ENCODE data around the gene RFT1.
A peak's percentile ranks its signal among the peaks of the same experiment; 100 is the strongest.

The RFT1 gene

DNA sequence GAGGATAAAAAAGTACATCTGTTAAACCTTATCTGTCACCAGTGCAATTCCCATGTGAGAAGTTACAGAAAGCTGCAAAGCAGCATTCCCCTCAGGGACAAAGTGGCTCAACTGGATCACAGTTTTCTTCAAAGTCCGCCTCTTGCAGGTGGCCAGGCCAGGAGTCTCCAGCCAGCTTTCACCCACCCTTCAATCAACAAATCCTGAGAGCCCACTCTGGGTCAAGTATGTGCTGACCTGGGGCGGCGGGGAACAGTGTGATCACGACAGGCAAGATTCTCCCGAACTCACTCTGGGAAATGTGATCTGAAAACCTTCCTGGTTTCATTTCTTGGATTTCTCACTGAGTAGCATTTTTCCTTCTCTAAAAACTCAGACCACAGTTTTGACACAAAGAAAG, 39.2 kb downstream of the RFT1 start:
- no peak for DNase-seq (ENCODE audit: low read depth in 2 of 2)

DNA sequence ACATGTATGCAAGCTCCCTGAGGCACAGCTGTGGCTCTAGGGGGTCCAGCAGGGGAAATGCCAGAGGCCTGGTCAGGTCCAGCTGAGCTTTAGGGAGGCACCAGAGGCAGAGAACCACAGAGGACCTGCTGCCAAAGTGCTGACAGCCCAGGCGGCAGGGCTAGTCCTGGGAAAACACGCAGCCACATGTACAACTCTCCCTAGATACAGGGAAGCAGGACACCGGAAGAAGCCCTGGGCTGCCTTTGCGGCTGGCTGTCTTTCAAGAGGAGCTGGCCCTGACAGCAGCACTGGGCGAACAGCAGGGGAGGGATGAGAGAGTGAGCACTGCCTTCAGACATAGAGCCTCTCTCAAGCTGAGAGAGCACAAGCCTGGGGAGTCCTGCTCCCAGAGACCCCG, 40.7 kb downstream of the RFT1 start:
- no peak for DNase-seq (ENCODE audit: low read depth in 2 of 2)

- no peak for DNase-seq (ENCODE audit: low read depth in 2 of 2)
These were observed 44.8 kb downstream of the RFT1 start for GRCh38 chr3:53085476-53085875.

- no peak for DNase-seq (ENCODE audit: low read depth in 2 of 2)
These were observed 45.8 kb downstream of the RFT1 start for GRCh38 chr3:53084310-53085001.

DNA sequence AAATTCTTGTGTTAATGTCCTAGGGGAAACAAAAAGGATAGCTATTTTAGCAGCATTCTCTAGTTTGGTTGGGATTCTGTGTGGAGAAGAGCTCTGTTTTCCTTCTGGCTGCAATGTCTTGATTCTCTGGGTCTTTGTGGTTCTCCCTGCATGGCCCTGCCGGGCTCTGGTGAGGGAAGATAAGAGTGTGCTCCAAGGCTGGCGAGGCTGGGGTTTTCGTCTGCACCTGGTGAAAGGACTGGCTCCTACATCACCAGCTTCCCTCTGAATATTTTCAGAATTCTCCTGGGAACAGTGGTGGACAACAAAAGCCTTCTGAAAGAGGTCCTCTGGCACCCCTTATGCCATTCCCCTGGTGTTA, 46.3 kb downstream of the RFT1 start:
- DNase-seq (ENCODE audit: low read depth in 2 of 2), result no peak

DNA sequence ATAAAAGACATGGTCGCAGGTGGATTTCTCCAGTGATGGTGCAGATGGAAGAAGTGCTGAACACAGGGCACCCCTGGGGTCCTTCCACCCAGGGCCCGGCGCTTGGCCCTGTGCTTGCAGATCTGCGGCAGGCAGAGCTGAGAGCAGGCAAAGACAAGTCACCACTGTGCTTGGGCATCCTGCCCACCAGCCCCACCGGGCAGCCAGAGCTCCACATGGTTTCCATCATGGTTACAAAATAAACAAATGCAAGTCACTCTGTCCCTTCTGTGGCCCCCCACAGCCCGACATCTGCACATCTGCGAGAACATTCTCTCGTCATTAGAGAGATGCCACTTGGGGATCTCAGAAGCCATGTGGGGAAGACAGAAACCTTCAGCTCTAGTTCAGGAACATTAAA, 46.7 kb downstream of the RFT1 start:
- DNase-seq (ENCODE audit: low read depth in 2 of 2), result no peak

DNA sequence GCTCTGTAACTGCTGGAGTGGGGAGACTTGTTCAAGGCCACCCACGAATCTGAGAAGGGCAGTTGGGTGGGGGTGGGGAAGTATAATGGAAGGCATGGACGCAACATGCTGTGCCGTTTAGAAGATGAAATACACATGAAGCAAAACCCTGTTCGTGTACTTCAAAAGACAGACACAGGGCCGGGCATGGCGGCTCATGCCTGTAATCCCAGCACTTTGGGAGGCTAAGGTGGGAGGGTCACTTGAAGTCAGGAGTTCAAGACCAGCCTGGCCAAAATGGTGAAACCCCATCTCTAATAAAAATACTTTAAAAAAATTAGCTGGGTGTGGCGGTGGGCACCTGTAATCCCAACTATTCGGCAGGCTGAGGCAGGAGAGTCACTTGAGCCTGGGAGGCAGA, 47.5 kb downstream of the RFT1 start:
- no peak for DNase-seq (ENCODE audit: low read depth in 2 of 2)

- DNase-seq (ENCODE audit: low read depth in 2 of 2), result no peak
These were observed 48.9 kb downstream of the RFT1 start for GRCh38 chr3:53081318-53081717.

DNA sequence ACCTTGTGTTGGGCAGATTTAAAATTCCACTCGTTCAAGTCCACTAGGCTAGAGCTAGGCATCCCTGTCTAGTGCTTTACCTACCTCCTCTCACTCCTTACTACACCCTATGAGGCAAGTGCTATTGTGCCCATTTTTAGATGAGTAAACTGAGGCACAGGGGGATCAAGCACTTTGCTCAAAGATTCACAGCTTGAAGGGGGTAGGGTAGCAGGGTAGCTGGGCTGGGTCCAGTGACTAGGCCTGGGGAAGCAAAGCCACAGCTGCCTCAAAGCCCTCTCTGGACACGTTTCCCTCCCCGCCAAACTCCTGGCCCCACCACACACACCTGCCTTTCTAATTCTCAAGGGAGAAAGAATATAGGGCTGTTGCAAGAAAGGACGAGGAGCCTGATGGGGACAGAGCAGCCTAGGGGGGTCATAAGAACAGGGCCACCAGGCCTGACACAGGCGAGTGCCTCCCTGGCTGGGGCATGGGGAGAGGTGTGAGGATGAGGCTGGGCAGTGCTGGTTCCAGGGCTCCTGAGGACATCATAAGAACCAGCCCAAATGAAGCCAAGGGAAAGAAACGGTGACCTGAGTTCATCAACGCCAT, 49.5 kb downstream of the RFT1 start:
- no peak for DNase-seq (ENCODE audit: low read depth in 2 of 2)

DNA sequence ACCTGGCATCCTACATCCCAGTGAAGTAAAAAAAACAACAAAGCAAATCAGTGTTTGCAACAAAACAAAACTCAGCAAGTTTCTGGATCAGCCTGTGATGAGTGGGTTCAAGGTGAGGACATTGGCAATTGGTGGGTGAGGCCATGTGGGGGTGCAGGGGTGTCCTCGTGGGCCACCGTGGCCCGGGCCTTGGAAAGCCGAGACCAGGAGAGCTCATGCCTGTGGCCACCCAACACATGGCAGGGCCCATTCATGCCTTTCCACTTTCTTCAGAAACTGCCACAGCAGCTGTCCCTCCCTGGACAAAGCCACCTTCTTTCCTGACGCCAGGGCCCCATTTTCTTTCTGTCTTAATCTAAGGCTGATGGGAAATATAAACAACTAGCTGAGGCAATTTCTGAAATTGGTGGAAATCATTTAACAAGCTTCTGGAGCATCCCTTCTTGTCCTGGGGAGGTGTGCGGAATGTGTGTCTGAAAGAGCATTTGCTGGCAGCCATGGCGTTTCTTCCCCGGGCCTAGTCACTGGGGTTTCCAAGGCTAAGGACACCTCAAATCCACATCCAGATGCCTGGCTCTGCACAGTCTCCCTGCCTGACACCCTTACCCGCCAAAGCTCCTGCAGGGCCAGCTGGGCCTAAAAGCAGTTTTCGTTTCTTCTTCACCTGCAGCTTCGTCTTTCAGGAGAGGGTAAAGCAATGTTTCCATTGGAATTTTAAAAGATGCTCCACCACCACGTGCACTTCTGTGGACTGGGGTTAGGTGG, 50.3 kb downstream of the RFT1 start:
- DNase-seq (ENCODE audit: low read depth in 2 of 2), result no peak

GRCh38 chr3:53079147-53079546, 51.1 kb downstream of the RFT1 start:
- DNase-seq (ENCODE audit: low read depth in 2 of 2), result no peak

- DNase-seq (ENCODE audit: low read depth in 2 of 2), result no peak
These were observed 51.6 kb downstream of the RFT1 start for GRCh38 chr3:53078656-53079055.

- DNase-seq (ENCODE audit: low read depth in 2 of 2), result no peak
These were observed 52.6 kb downstream of the RFT1 start for GRCh38 chr3:53077476-53078220.

DNA sequence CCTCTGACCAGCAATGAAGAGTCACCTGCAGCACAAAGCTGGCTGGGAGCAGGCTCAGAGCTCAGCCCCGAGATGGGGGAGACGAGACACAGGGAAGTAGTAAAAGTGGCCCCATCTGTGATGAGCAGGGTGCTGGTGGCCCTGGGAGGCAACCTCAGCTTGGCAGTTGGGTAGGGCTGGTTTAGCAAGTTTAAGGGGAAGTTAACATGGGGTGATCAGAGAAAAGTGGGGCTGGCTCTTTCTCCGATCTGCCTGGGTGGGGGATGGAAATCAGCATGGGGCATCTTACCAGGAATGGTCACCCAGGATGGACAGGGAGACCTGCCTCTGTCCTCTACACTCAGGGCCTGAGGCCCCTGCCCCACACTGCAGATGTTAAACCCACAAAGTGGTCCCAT, 54.5 kb downstream of the RFT1 start:
- DNase-seq (ENCODE audit: low read depth in 2 of 2), result no peak

DNA sequence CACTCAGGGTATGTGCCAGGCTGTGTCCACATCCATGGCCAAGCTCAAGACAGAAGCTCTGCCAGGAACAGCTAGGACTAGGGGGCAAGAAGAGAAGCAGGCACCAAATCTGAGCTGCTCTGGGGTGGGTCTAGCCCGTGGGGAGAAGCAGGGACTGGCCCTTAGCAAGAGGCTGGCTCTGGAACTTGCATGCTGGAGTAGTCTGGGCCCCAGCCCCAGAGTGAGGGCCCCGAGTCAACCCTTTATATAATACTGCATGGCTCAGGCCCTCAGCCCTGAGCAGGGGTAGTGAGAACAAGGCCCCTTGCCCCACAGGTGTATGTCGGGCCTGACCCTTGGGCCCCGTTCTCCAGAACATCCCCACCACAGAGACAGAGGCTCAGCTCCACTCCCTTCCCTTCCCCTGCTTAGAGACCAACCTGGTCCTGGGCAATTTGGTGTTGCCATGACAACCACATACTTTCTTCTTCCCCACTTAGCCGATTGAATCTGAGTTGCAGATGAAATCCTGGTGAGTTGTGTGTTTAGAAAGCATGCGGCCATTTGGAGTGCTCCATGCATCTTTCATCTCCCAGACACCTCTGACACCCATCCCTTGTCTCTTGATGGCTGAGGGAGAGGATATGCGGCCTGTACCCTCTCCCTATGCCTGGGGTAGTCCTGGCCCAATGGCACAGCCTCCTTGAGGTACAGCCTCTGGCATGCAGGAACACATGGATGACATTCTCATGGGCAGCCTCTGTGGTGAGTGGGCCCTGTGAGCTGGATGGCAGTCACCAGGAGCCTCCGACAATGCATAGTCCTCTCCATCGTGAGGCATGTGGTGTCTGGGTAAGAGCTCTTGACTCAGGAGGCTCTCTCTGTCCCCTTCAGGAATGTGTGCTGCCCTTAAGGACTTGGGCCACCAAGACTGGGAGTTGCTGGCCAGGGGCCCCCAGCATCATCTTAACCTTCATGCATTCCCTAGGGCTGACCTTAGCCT, 55.2 kb downstream of the RFT1 start:
- DNase-seq (ENCODE audit: low read depth in 2 of 2), result no peak

- no peak for DNase-seq (ENCODE audit: low read depth in 2 of 2)
These were observed 55.9 kb downstream of the RFT1 start for GRCh38 chr3:53074366-53074696.

DNA sequence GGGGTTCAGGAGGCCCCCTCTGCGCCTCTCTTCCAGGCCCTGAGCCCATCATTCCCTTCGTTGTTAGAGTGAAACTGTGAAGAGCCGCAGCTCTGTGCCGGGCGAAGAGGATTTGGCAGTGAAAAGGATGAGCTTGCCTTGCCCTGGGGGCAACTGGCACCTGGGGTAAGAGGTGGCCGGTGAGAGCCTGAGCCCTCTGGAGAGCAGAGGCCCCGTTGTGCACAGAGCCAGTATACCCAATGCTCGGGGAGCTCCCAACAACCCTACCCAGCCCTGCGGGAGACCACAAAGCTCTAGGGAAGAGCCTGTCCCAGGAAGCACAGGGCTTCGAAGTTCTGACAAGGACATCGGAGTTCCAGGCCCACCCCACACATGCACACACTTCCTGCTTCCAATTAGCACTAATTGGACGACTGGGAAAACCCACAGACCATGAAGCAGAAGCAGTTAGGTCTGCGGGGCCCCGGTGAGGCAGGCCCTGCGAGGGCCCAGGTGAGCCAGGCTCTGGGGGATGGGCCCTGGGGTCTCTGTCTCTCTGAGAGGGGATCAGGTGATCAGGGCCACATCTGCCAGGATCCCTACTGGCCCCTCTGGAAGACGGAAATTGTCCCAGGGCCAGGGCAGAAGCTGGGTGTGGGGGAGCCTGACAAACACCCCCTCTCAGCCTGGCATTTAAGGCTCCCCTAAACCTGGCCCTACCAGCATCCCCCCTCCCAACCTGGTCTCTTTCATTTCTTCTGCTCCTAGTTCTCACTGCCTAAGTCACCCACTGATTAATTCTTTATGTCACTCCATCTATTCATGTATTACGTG, 56.5 kb downstream of the RFT1 start:
- no peak for DNase-seq (ENCODE audit: low read depth in 2 of 2)

DNA sequence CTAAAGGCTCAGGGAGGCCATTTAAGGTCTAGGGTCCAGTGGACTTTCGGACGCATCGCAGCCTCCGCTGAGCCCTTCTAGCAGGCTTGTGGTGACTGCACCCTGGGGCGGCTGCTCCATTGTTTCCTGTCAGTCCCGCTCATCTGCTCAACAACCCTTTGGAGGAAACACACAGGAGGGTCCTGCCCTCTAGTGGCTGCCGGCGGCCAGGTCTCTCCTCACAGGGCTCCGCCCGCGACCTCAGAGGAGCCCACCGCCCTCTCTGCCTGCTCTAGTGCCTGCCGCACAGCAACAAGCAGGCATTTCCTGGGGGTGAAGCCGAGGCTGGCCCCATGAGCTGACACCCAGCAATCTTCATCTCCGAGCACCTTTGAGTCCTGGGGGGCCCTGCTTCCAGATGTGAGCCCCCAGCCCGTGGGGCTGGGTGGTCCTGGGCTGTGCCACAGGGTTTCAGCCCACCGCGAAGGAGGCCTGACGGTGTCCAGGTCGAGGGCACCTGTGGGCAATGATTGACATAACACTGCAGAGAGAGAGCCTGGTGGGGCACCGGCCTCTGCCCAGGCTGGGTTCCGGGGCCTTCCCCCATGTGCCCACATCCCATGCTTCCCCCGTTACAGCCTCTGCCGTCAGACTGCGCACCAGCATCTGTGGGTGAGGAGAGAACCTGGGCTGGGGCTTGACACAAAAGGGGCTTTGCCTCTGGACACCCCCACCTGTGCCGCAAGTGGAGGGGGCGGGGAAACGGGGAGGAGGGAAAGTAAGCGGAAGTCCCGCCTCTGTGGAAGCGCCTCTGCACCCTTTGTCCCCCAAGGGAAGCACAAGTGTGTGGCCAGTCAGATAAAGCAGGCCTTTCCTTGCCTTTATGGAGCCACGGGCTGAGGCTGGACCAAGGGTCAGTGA, 57.3 kb downstream of the RFT1 start:
- peak; percentile 75 to 76 for DNase-seq (ENCODE audit: low read depth in 2 of 2)

GRCh38 chr3:53071882-53072431, 58.3 kb downstream of the RFT1 start:
- DNase-seq (ENCODE audit: low read depth in 2 of 2), result no peak
